Gastrocnemius medialis (tissue), 4 donors: ENCODE results near the gene KCNAB2. TPM values are rescaled to one million over a fixed set of nuclear protein-coding genes. Genes with fewer than 3 reads are reported as not detected.

Source experiments
- ATAC-seq, 2 donors: fragments of 150-250 bp; one replicate each; pipeline ENCODE4 v1.9.1; 2016
- DNase-seq, 2 donors: peaks; one replicate each; pipeline ENCODE4 v3.0.0-alpha.2; 2019
- H3K27ac ChIP-seq, 4 donors: fragments of 200-600 bp; sonication (generic); 1 replicate in 1 of 4; 2 replicates in 3 of 4; pipeline ENCODE4 v1.5.1; 2016 to 2018; ENCODE audit warnings: mild to moderate bottlenecking in 2 of 4, moderate library complexity in 1 of 4
- H3K27me3 ChIP-seq, 3 donors: fragments of 200-600 bp; sonication (generic) in 2 of 3; 1 replicate in 1 of 3; 2 replicates in 2 of 3; pipeline versions ENCODE4 v1.5.1 to v1.6.0; 2016 to 2019; ENCODE audit warnings: mild to moderate bottlenecking in 1 of 3, moderate library complexity in 1 of 3
- H3K36me3 ChIP-seq, 2 donors: fragments of 200-600 bp; sonication (generic) in 1 of 2; one replicate each; pipeline ENCODE4 v1.5.1; 2017 to 2018
- H3K4me1 ChIP-seq, 2 donors: fragments of 200-600 bp; sonication (generic) in 1 of 2; one replicate each; pipeline ENCODE4 v1.5.1; 2016 to 2017; ENCODE audit warnings: mild to moderate bottlenecking in 2 of 2
- H3K4me3 ChIP-seq, 4 donors: fragments of 200-600 bp; sonication (generic) in 3 of 4; 1 replicate in 1 of 4; 2 replicates in 3 of 4; pipeline ENCODE4 v1.5.1; 2016 to 2019; ENCODE audit warnings: mild to moderate bottlenecking in 2 of 4
- H3K9me3 ChIP-seq, 3 donors: fragments of 200-600 bp; sonication (generic) in 2 of 3; 1 replicate in 1 of 3; 2 replicates in 2 of 3; pipeline ENCODE4 v1.5.1; 2016 to 2019
- POLR2A ChIP-seq, 2 donors: fragments of 450-650 bp; IDR thresholded peaks; one replicate each; pipeline ENCODE4 v1.6.1; 2017; ENCODE audit warnings: antibody characterized with exemption in 2 of 2, mild to moderate bottlenecking in 2 of 2, moderate library complexity in 2 of 2
- in situ Hi-C, 4 donors: fragments of 200-750 bp; cut with MboI; loops; one replicate each; pipeline versions ENCODE4 v1.15.0 to v1.8.0; 2017; ENCODE audit warnings: low sequenced_read_pairs in 4 of 4
- intact Hi-C: fragments of 100-400 bp; cut with DNase I; formaldehyde crosslinking; loops from one replicate; pipeline ENCODE4 v1.15.1; 2023; ENCODE audit warnings: low total_unique reads
- total RNA-seq, 4 donors: library from RNA; depleted of rRNA; stranded (reverse); fragments of >200 nt; gene quantifications; one replicate each; pipeline versions ENCODE4 v1.1.0 to v1.2.3, GENCODE V29; 2016
- TF ChIP-seq, protein P1 (sequence below), 5 experiments: fragments of 450-650 bp in 3 of 5; fragments of 200-600 bp in 2 of 5; sonication (generic) in 2 of 5; IDR thresholded peaks in 4 of 5; conservative IDR thresholded peaks in 1 of 5; 1 replicate in 4 of 5; 2 replicates in 1 of 5; pipeline ENCODE4 v1.5.1; 2016 to 2019; ENCODE audit warnings: antibody characterized with exemption in 5 of 5, mild to moderate bottlenecking in 3 of 5, moderate library complexity in 3 of 5

Gene KCNAB2
- total RNA-seq, 4 donors from 2014 or later, result 2.8 to 7.8 (median 4.5) TPM

DNA sequence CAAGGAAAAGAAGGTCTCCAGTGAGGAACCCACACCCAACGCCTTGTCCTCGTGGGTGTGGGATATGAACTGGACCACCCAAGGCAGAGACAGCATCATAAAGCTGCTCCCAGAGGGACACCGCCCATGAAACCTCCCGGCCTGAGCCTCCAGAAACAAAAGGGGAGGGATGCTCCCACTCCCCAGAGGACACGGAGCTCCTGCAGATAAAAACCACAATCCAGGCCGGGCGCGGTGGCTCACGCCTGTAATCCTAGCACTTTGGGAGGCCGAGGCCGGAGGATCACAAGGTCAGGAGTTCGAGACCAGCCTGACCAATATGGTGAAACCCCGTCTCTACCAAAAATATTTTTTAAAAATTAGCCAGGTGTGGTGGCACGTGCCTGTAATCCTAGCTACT lies 68.1 kb downstream of the KCNAB2 start:
- in situ Hi-C loops (no loop called here), intact Hi-C loops (no loop called here)
- TF ChIP-seq POLR2A (IDR thresholded peaks at IDR 0.05), result no peak
- TF ChIP-seq, protein P1, sequence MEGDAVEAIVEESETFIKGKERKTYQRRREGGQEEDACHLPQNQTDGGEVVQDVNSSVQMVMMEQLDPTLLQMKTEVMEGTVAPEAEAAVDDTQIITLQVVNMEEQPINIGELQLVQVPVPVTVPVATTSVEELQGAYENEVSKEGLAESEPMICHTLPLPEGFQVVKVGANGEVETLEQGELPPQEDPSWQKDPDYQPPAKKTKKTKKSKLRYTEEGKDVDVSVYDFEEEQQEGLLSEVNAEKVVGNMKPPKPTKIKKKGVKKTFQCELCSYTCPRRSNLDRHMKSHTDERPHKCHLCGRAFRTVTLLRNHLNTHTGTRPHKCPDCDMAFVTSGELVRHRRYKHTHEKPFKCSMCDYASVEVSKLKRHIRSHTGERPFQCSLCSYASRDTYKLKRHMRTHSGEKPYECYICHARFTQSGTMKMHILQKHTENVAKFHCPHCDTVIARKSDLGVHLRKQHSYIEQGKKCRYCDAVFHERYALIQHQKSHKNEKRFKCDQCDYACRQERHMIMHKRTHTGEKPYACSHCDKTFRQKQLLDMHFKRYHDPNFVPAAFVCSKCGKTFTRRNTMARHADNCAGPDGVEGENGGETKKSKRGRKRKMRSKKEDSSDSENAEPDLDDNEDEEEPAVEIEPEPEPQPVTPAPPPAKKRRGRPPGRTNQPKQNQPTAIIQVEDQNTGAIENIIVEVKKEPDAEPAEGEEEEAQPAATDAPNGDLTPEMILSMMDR (IDR thresholded peaks at IDR 0.05 in 4 of 5, conservative IDR thresholded peaks at IDR 0.05 in 1 of 5), result no peak
- Histone ChIP-seq H3K9me3 (no peaks in the 10 kb centered on the region), H3K27ac (no peak overlapping the region), H3K36me3 (no peaks in the 10 kb centered on the region), H3K27me3 (peaks cover 5 to 21% (median 8%) of the 10 kb centered on the region in 3 donors), H3K4me1 (no peaks in the 10 kb centered on the region), H3K4me3 (no peak overlapping the region)
- ATAC-seq (no peak), DNase-seq (no peak)

DNA sequence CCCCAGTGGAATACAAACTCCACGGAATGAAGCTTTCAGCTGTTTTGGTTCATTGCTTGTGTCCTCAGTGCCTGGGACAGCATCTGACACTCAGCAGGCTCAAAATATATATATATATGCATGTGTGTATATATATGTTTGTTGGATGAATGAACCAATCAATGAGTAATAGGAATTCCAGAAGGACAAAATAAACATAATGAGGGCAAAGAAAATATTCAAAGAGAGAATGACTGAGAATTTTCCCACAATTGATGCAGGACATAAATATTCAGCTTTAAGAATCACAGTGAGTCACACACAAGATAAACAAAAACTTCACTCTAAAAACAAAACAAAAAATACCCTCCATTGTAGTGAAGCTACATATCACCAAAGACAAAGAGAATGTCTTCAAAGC lies 70.4 kb downstream of the KCNAB2 start:
- DNase-seq (no peak), ATAC-seq (no peak)
- in situ Hi-C loops, result no loop called here
- peaks cover 0 to 4% (median 0%) of the 10 kb centered on the region in 3 donors for H3K27me3 ChIP-seq
- H3K4me3 ChIP-seq, result no peak overlapping the region
- intact Hi-C loops, result no loop called here
- no peaks in the 10 kb centered on the region for H3K4me1 ChIP-seq
- H3K27ac ChIP-seq, result no peak overlapping the region
- no peaks in the 10 kb centered on the region for H3K9me3 ChIP-seq
- TF ChIP-seq, protein P1 (IDR thresholded peaks at IDR 0.05 in 4 of 5, conservative IDR thresholded peaks at IDR 0.05 in 1 of 5), result no peak
- TF ChIP-seq POLR2A (IDR thresholded peaks at IDR 0.05), result no peak
- no peaks in the 10 kb centered on the region for H3K36me3 ChIP-seq

DNA sequence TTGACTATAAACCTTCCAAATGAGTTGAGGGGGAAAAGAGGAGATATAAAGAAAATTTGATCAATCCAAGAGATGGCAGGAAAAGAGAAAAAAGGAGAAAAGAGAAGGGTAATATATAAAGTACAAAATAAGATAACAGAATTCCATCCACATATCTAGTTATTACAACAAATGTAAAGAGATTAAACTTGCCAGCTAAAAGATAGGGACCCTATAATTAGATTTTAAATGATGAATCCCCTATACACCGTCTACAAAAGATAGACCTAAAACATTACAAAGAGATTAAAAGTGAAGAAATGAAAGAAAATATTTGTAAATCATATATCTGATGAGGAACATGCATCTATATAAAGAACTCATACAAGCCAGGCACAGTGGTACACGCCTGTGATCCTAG lies 71.4 kb downstream of the KCNAB2 start:
- peaks cover 0 to 4% (median 0%) of the 10 kb centered on the region in 3 donors for H3K27me3 ChIP-seq
- no peaks in the 10 kb centered on the region for H3K36me3 ChIP-seq
- in situ Hi-C loops (no loop called here), intact Hi-C loops (no loop called here)
- H3K4me1 ChIP-seq, result no peaks in the 10 kb centered on the region
- H3K4me3 ChIP-seq, result no peak overlapping the region
- ATAC-seq (no peak), DNase-seq (no peak)
- H3K27ac ChIP-seq, result no peak overlapping the region
- no peaks in the 10 kb centered on the region for H3K9me3 ChIP-seq
- TF ChIP-seq, protein P1 (IDR thresholded peaks at IDR 0.05 in 4 of 5, conservative IDR thresholded peaks at IDR 0.05 in 1 of 5), result no peak
- TF ChIP-seq POLR2A (IDR thresholded peaks at IDR 0.05), result no peak

DNA sequence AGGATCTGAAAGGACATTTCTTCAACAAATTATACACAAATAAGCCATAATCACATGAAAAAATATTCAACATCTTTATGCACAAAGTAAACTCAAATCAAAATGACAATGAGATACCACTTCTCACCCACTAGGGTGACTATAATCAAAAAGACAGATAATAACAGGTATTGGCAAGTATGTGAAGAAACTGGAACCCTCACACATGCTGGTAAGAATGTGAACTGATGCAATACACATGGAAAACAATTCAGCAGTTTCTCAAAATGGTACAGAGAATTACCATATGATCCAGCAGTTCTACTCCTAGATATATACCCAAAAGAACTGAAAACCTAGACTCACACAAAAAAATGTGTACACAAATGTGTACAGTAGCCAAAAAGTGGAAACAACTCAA lies 71.9 kb downstream of the KCNAB2 start:
- ATAC-seq, result no peak

More for the DNA sequence above, 71.9 kb downstream of the KCNAB2 start:
- intact Hi-C loops, result no loop called here
- H3K27ac ChIP-seq, result no peak overlapping the region
- no peaks in the 10 kb centered on the region for H3K36me3 ChIP-seq
- DNase-seq, result no peak
- in situ Hi-C loops, result no loop called here
- H3K9me3 ChIP-seq, result no peaks in the 10 kb centered on the region
- TF ChIP-seq, protein P1 (IDR thresholded peaks at IDR 0.05 in 4 of 5, conservative IDR thresholded peaks at IDR 0.05 in 1 of 5), result no peak
- no peak for TF ChIP-seq POLR2A (IDR thresholded peaks at IDR 0.05)
- no peaks in the 10 kb centered on the region for H3K4me1 ChIP-seq
- H3K4me3 ChIP-seq, result no peak overlapping the region
- H3K27me3 ChIP-seq, result peaks cover 0 to 4% (median 0%) of the 10 kb centered on the region in 3 donors
